PC-3 (cell line): ENCODE data around the gene NEFH. TPM values are rescaled to one million over a fixed set of nuclear protein-coding genes. Genes with fewer than 3 reads are reported as not detected.
"Not testable (repeated sequence)": the region's sequence is repeated elsewhere in the genome, so short reads cannot be mapped to it uniquely, and the experiment has no call there.

Experiments used
- ATAC-seq: fragments of 200-7000 bp; cut with Tn5 transposase; 2 replicates; pipeline ENCODE4 v1.9.1; 2020; ENCODE audit warnings: mild to moderate bottlenecking, moderate library complexity
- BruUV-seq: library from RNA; stranded (reverse); fragments of 400-500 nt; replicated peaks from 2 replicates; lab custom pipeline; 2021; lab: Mats Ljungman, UMichigan
- CTCF ChIA-PET: fragments of 300-600 bp; sonication (Branson Sonifier 250); formaldehyde crosslinking; loops from one replicate; lab custom pipeline; 2022; ENCODE audit warnings: antibody characterized with exemption; lab: Charles Lee
- POLR2A ChIA-PET: fragments of 300-600 bp; sonication (Branson Sonifier 250); formaldehyde crosslinking; loops from one replicate; lab custom pipeline; 2022; ENCODE audit warnings: antibody characterized with exemption; ENCODE audit not compliant: unreplicated experiment; lab: Charles Lee
- DNase-seq: peaks from one replicate; pipeline ENCODE4 v3.0.0-alpha.2; 2015
- H2AFZ ChIP-seq: fragments of 300-600 bp; sonication (generic); 2 replicates; pipeline ENCODE4 v1.6.0; 2016; ENCODE audit warnings: antibody characterized with exemption, low read length
- H3F3A ChIP-seq: fragments of 300-600 bp; sonication (generic); one replicate; pipeline ENCODE4 v1.6.0; 2017; ENCODE audit warnings: antibody characterized with exemption, low read length, control low read depth, mild to moderate bottlenecking; ENCODE audit not compliant: unreplicated experiment
- H3K27ac ChIP-seq: fragments of 300-600 bp; sonication (generic); 2 replicates; pipeline ENCODE4 v1.5.1; 2016; ENCODE audit warnings: mild to moderate bottlenecking, low read length
- H3K27me3 ChIP-seq: fragments of 300-600 bp; sonication (generic); 2 replicates; pipeline ENCODE4 v1.6.1; 2016; ENCODE audit warnings: low read length, mixed read lengths
- H3K36me3 ChIP-seq: fragments of 300-600 bp; sonication (generic); 2 replicates; pipeline ENCODE4 v1.6.1; 2016; ENCODE audit warnings: low read depth, mixed run types, low read length, mixed read lengths
- H3K4me1 ChIP-seq: fragments of 300-600 bp; sonication (generic); 2 replicates; pipeline ENCODE4 v1.5.1; 2016; ENCODE audit warnings: low read length; ENCODE audit not compliant: insufficient read depth
- H3K4me2 ChIP-seq: fragments of 300-600 bp; sonication (generic); 2 replicates; pipeline ENCODE4 v1.6.0; 2016; ENCODE audit warnings: low read length
- H3K4me3 ChIP-seq: fragments of 300-600 bp; sonication (generic); 2 replicates; pipeline ENCODE4 v1.5.1; 2016; ENCODE audit warnings: mild to moderate bottlenecking, low read length, mixed read lengths
- H3K79me2 ChIP-seq: fragments of 300-600 bp; sonication (generic); 2 replicates; pipeline ENCODE4 v1.6.1; 2017; ENCODE audit warnings: low read length, mixed read lengths
- H3K9ac ChIP-seq: fragments of 300-600 bp; sonication (generic); 2 replicates; pipeline ENCODE4 v1.6.0; 2016; ENCODE audit warnings: mild to moderate bottlenecking, low read length
- H3K9me2 ChIP-seq: fragments of 300-600 bp; sonication (generic); replicated peaks from 2 replicates; pipeline ENCODE4 v1.6.1; 2016; ENCODE audit warnings: mixed run types, low read length, mixed read lengths
- H3K9me3 ChIP-seq: fragments of 300-600 bp; sonication (generic); 2 replicates; pipeline ENCODE4 v1.6.1; 2016; ENCODE audit warnings: low read length, mixed read lengths
- H4K20me1 ChIP-seq: fragments of 300-600 bp; sonication (generic); 2 replicates; pipeline ENCODE4 v1.6.1; 2016; ENCODE audit warnings: low read length, mixed read lengths
- CTCF ChIP-seq: fragments of 300-600 bp; sonication (generic); conservative IDR thresholded peaks from 2 replicates; pipeline ENCODE4 v1.5.1; 2017; ENCODE audit warnings: antibody characterized with exemption, low read depth, mild to moderate bottlenecking, low read length
- EZH2 ChIP-seq: fragments of 300-600 bp; sonication (generic); IDR thresholded peaks from one replicate; pipeline ENCODE4 v1.6.1; 2017; ENCODE audit warnings: antibody characterized with exemption, mild to moderate bottlenecking, low read length; ENCODE audit not compliant: unreplicated experiment
- EZH2phosphoT487 ChIP-seq: fragments of 300-600 bp; sonication (generic); IDR thresholded peaks from 2 replicates; pipeline ENCODE4 v1.6.1; 2018; ENCODE audit warnings: mild to moderate bottlenecking, antibody characterized with exemption, low read length, borderline replicate concordance
- intact Hi-C: fragments of 100-400 bp; cut with micrococcal nuclease; formaldehyde crosslinking; loops from 2 replicates; pipeline ENCODE4 v1.9.0; 2023
- total RNA-seq: library from RNA; depleted of rRNA; stranded (reverse); fragments of >200 nt; gene quantifications from 2 replicates; pipeline ENCODE4 v1.2.3, GENCODE V29; 2014

Gene NEFH
- total RNA-seq, 1 experiment from 2014 or later: not detected

- ATAC-seq (no peak), DNase-seq (no peak)
- H3F3A ChIP-seq: no peaks in the 10 kb centered on the region
- no peaks in the 10 kb centered on the region for H3K27me3 ChIP-seq
- intact Hi-C loops: no loop called here
- no peaks in the 10 kb centered on the region for H3K9me3 ChIP-seq
- H4K20me1 ChIP-seq: no peaks in the 10 kb centered on the region
- BruUV-seq: no TSS peak
- H3K9ac ChIP-seq: no peak overlapping the region
- no peak overlapping the region for H3K4me2 ChIP-seq
- no peaks in the 10 kb centered on the region for H3K4me1 ChIP-seq
- H3K79me2 ChIP-seq: no peaks in the 10 kb centered on the region
- no peak overlapping the region for H3K27ac ChIP-seq
- no peak overlapping the region for H2AFZ ChIP-seq
- no peaks in the 10 kb centered on the region for H3K36me3 ChIP-seq
- POLR2A ChIA-PET: no interaction called here
- CTCF ChIA-PET: no interaction called here
- TF ChIP-seq EZH2 (no peak), CTCF (no peak), EZH2phosphoT487 (no peak)
- no peaks in the 10 kb centered on the region for H3K9me2 ChIP-seq
- no peak overlapping the region for H3K4me3 ChIP-seq
Observed at GRCh38 chr22:29485448-29485847, 5.4 kb downstream of the NEFH start.

GRCh38 chr22:29487426-29487986 lies 7.5 kb downstream of the NEFH start:
- DNase-seq: no peak
- H3F3A ChIP-seq: no peaks in the 10 kb centered on the region
- intact Hi-C loops: no loop called here
- H3K4me3 ChIP-seq: no peak overlapping the region
- no peaks in the 10 kb centered on the region for H3K36me3 ChIP-seq
- H3K9me2 ChIP-seq: no peaks in the 10 kb centered on the region
- H3K4me1 ChIP-seq: no peaks in the 10 kb centered on the region
- no peak for ATAC-seq
- H3K9ac ChIP-seq: no peak overlapping the region
- no peaks in the 10 kb centered on the region for H3K27me3 ChIP-seq
- no peaks in the 10 kb centered on the region for H3K9me3 ChIP-seq
- no peak overlapping the region for H3K27ac ChIP-seq
- POLR2A ChIA-PET: interaction anchor here (0.7 kb wide), 1 partner anchor 256 kb away, joined by 6 read pairs; no protein-coding TSS in a partner anchor
- H4K20me1 ChIP-seq: no peaks in the 10 kb centered on the region
- no peak overlapping the region for H2AFZ ChIP-seq
- no peak overlapping the region for H3K4me2 ChIP-seq
- CTCF ChIA-PET: no interaction called here
- BruUV-seq: no TSS peak
- no peaks in the 10 kb centered on the region for H3K79me2 ChIP-seq
- no peak for TF ChIP-seq EZH2
- TF ChIP-seq EZH2phosphoT487: no peak
- no peak for TF ChIP-seq CTCF

- H3K27me3 ChIP-seq, H3K9me3 ChIP-seq, H3K9me2 ChIP-seq, H4K20me1 ChIP-seq, intact Hi-C loops, CTCF ChIA-PET, ATAC-seq, H3F3A ChIP-seq, H3K27ac ChIP-seq, H3K4me2 ChIP-seq, BruUV-seq, H3K4me3 ChIP-seq, H3K36me3 ChIP-seq, H3K79me2 ChIP-seq, H3K4me1 ChIP-seq, POLR2A ChIA-PET, DNase-seq, H2AFZ ChIP-seq, H3K9ac ChIP-seq: not testable (repeated sequence)
Observed at GRCh38 chr22:29489127-29489780, 9.2 kb downstream of the NEFH start.
